Measurements from ENCODE around the gene MCF2L2.

Gene MCF2L2

GRCh38 chr3:183158551-183159006, 269.8 kb downstream of the MCF2L2 start:
- DNase-seq: peak; percentile 93 to 98

- DNase-seq: peak; percentile 70 to 90
Observed at GRCh38 chr3:183158113-183158512, 270.3 kb downstream of the MCF2L2 start.

- no peak for DNase-seq
Observed at GRCh38 chr3:183156266-183156665, 272.2 kb downstream of the MCF2L2 start.

GRCh38 chr3:183155499-183155898, 272.9 kb downstream of the MCF2L2 start:
- DNase-seq: no peak

GRCh38 chr3:183153210-183153950, 275.0 kb downstream of the MCF2L2 start:
- no peak for DNase-seq

GRCh38 chr3:183151821-183152351, 276.5 kb downstream of the MCF2L2 start:
- peak; percentile 80 to 93 for DNase-seq

DNA sequence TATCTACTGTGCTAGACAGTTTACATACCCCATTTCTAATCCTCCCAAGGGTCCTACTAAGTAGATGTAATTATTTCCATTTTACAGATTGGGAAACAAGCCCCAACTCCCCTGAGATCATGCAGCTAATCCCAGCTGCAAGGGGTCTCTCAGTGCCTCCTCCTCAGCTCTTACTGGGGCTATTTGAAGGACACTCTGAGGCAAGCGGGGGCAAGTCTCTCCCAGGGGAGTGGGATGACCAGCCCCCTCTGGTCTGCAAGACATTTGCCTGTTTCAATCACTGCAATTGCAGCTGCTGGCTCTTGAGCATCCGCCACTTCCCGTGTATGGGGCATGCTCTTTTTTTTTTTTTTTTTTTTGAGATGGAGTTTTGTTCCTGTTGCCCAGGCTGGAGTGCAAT, 277.3 kb downstream of the MCF2L2 start:
- no peak for DNase-seq

DNA sequence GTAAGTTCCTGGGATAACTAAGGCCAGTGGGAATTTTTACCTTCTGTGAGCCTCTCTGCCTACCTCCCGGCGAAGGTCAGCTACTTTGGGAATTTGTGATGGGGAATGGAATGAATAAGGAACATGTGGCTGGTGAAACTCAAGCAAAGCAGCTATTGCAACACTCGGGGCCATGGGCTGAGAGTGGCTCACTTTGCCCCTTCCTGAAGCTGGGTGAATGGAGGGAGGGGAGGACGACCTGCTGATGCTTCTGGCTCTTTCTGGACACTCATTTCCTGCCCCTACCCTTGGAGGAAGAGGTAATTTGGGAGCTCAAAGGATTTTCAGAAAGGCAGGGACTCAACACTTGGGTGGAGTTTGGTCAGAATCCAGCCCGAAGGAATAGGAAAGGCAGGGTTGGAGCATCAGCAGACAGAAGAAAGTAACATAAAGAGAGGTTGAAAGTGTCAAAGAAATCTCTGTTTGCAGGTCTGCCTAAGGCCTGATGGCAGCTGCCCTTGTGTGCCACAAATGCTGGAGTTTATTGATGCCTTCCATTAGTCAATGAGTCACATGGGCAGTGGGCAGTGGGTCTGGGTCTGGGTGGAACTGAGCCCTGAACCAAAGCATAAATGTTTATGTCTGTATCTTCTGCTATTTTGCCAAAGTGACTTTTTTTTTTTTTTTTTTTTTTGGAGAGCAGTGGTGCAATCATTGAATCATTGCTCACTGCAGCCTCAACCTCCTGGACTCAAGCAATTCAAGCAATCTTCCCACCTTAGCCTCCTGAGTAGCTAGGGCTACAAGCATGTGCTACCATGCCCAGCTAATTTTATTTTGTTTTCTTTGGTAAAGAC, 278.3 kb downstream of the MCF2L2 start:
- DNase-seq: peak; percentile 40 to 44

- DNase-seq: no peak
Observed at GRCh38 chr3:183148056-183148455, 280.4 kb downstream of the MCF2L2 start.

DNA sequence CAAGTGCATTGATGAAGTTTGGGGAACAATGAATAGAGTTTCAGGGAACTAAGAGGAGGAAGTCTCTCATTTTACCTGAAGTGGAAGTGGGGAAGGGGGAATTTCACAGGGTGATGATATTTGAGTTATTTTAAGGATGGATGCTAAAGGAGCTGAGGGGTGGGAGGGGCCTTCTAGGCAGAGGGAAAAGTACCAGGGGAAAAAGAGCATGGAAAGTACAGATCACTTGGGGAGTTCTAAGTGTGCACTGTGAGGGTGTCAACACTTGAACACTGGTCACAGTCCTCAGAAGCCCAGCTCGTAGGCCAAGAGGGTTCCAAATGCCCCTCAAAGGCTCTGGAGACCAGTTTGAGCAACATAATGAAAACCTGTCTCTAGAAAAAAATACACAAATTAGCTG, 284.1 kb downstream of the MCF2L2 start:
- peak in 1 of 2 donors; percentile 34 for DNase-seq

GRCh38 chr3:183142199-183142598, 286.2 kb downstream of the MCF2L2 start:
- no peak for DNase-seq

DNA sequence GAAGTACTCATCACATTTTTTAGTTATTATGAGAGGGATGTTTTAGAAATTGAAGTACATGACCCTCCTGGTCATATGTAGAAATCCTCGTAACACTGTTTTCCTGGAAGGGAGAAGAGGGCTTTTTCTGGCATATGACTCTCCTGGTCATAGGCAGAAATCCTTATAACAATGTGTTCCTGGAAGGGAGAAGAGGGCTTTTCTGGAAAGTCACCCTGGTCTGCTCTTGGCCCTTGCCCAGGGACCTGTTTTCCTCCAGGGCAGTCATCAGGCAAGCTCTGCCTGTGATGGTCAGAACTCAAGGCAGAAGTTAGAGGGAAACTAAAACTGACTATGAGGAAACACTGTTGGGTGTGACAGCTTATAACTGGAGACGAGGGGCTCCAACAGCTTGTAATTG, 293.6 kb downstream of the MCF2L2 start:
- DNase-seq: no peak

- DNase-seq: no peak
Observed at GRCh38 chr3:183132409-183132808, 296.0 kb downstream of the MCF2L2 start.

DNA sequence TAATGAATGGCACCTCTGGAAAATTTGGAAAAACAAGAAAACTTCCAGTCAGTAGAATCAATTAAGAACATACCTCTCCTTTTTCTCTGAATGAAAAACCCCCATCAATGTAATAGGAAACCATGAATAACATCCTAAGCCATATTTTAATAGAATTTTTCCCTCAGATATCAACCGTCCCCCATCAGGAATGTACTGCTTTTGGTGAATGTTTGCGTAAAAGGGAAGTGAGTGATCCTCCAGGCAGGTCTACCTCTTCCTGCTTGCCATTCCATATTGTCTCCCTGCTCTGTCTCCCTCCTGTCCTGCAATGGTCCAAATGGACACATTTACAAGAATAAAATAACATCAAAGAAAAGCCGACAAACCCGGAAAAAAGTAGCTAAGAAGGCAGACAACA, 296.7 kb downstream of the MCF2L2 start:
- no peak for DNase-seq

- DNase-seq: no peak
Observed at GRCh38 chr3:183131186-183131725, 297.2 kb downstream of the MCF2L2 start.

- DNase-seq: no peak
Observed at GRCh38 chr3:183129243-183129642, 299.2 kb downstream of the MCF2L2 start.

DNA sequence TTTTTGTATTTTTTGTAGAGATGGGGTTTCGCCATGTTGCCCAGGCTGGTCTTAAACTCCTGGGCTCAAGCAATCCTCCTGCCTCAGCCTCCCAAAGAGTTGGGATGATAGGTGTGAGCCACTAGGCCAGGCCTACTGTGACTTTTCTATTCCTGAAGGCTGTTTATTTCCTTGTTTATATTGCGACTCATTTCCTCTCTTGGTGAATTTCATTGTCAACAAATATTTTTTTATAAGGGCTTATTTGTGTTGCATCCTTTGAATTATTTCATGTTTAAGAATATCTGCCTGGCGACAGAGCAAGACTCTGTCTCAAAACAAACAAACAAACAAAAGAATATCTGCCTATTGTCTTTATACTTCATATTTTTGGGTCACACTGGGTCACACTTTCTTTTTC, 299.7 kb downstream of the MCF2L2 start:
- DNase-seq: no peak
